ENCODE measurements around the gene EXD1. TPM values are rescaled to one million over a fixed set of nuclear protein-coding genes. Genes with fewer than 3 reads are reported as not detected.

The EXD1 gene
- total RNA-seq = not detected

- Histone ChIP-seq H3K9me3 (no peaks in the 10 kb centered on the region), H3K4me1 (peaks cover 0 to 37% (median 13%) of the 10 kb centered on the region in 3 donors), H3K27me3 (no peaks in the 10 kb centered on the region), H3K36me3 (no peaks in the 10 kb centered on the region), H3K4me3 (peak within 1 kb of the TSS; percentile 63 to 86), H3K27ac (peak within 1 kb of the TSS; percentile 87 to 97 (median 92))
- ATAC-seq = peak; percentile 99
- 0% methylated on average over 1 of the region's 72 CpGs for WGBS, 2 donors (ENCODE audit: low coverage in 1 of 2)
- TF ChIP-seq POLR2A (IDR thresholded peaks at IDR 0.05) (peak; percentile 82 to 84), CTCF (IDR thresholded peaks at IDR 0.05) (peak; percentile 91 to 97 (median 94)), EP300 (IDR thresholded peaks at IDR 0.05) (no peak), POLR2AphosphoS5 (IDR thresholded peaks at IDR 0.05) (peak; percentile 82)
Observed at GRCh38 chr15:41230650-41231421, at the start of gene EXD1, which contains the start of gene CHP1. TSS of gene EXD1 (minus strand) at chr15:41230757. CDS start at chr15:41226575, 4,182 bp downstream. TSS of gene CHP1 (plus strand) at chr15:41231268. CDS start at chr15:41231383, 115 bp downstream.

GRCh38 chr15:41279535-41280283 is 49.2 kb upstream of the EXD1 start:
- no peaks in the 10 kb centered on the region for H3K9me3 ChIP-seq
- no peak overlapping the region for H3K4me3 ChIP-seq
- H3K27ac ChIP-seq = no peak overlapping the region
- H3K4me1 ChIP-seq = peaks cover 0 to 8% (median 0%) of the 10 kb centered on the region in 3 donors
- no peak for ATAC-seq
- TF ChIP-seq POLR2AphosphoS5 (IDR thresholded peaks at IDR 0.05) = no peak
- no peak for TF ChIP-seq EP300 (IDR thresholded peaks at IDR 0.05)
- TF ChIP-seq POLR2A (IDR thresholded peaks at IDR 0.05) = no peak
- no peak for TF ChIP-seq CTCF (IDR thresholded peaks at IDR 0.05)
- no peaks in the 10 kb centered on the region for H3K27me3 ChIP-seq
- 60 to 93% methylated on average over 1 of the region's 1 CpG for WGBS, 2 donors (ENCODE audit: low coverage in 1 of 2)
- peaks cover 0 to 60% of the 10 kb centered on the region in 2 donors for H3K36me3 ChIP-seq

- no peaks in the 10 kb centered on the region for H3K9me3 ChIP-seq
- no peak for TF ChIP-seq EP300 (IDR thresholded peaks at IDR 0.05)
- no peak for TF ChIP-seq POLR2A (IDR thresholded peaks at IDR 0.05)
- no peak for TF ChIP-seq POLR2AphosphoS5 (IDR thresholded peaks at IDR 0.05)
- TF ChIP-seq CTCF (IDR thresholded peaks at IDR 0.05) = no peak
- 85 to 96% methylated on average over 2 to 3 of the region's 3 CpGs for WGBS, 2 donors (ENCODE audit: low coverage in 1 of 2)
- peaks cover 0 to 73% of the 10 kb centered on the region in 2 donors for H3K36me3 ChIP-seq
- no peak overlapping the region for H3K27ac ChIP-seq
- no peak overlapping the region for H3K4me3 ChIP-seq
- no peaks in the 10 kb centered on the region for H3K27me3 ChIP-seq
- ATAC-seq = no peak
- H3K4me1 ChIP-seq = peaks cover 0 to 5% (median 0%) of the 10 kb centered on the region in 3 donors
Observed at GRCh38 chr15:41278319-41278718, 47.8 kb upstream of the EXD1 start.

- Histone ChIP-seq H3K9me3 (no peaks in the 10 kb centered on the region), H3K36me3 (peaks cover 0 to 88% of the 10 kb centered on the region in 2 donors), H3K27ac (no peak overlapping the region), H3K4me3 (no peak overlapping the region), H3K4me1 (no peaks in the 10 kb centered on the region), H3K27me3 (no peaks in the 10 kb centered on the region)
- TF ChIP-seq POLR2AphosphoS5 (IDR thresholded peaks at IDR 0.05) = no peak
- TF ChIP-seq CTCF (IDR thresholded peaks at IDR 0.05) = no peak
- TF ChIP-seq POLR2A (IDR thresholded peaks at IDR 0.05) = no peak
- TF ChIP-seq EP300 (IDR thresholded peaks at IDR 0.05) = no peak
- ATAC-seq = no peak
Observed at GRCh38 chr15:41276831-41277230, 46.3 kb upstream of the EXD1 start.
